Naive thymus-derived CD4-positive, alpha-beta T cell (primary cell): ENCODE measurements around the gene LZTS2. TPM values are rescaled to one million over a fixed set of nuclear protein-coding genes. Genes with fewer than 3 reads are reported as not detected.

Source experiments
- microRNA-seq: library from miRNA; unstranded; fragments of <30 nt; microRNA quantifications from one replicate; pipeline ENCODE4 v1.2.0, GENCODE V29; 2022; ENCODE audit warnings: borderline microRNAs expressed
- polyA plus RNA-seq, 2 donors: library from polyadenylated mRNA; unstranded; fragments of 300-500 nt; fragmentation: Illumina TruSeq; gene quantifications; one replicate each; pipeline ENCODE4 v1.2.3, GENCODE V29; 2021
- total RNA-seq, 6 experiments: library from RNA in 5 of 6; stranded (reverse) in 5 of 6; gene quantifications; 1 replicate in 5 of 6; 2 replicates in 1 of 6; pipeline ENCODE4 v1.2.3 and lab custom pipeline; 2021 to 2026

The LZTS2 gene
- total and polyA plus RNA-seq, 7 experiments from 2014 or later, result 10.8 to 44.7 (median 25.5) TPM

Small RNA genes lying within 50 kb of the gene (microRNA-seq; reads per million reads assigned to microRNA genes)
- gene MIR608, result not detected

Other genes with a start within 250 kb of the LZTS2 start
- 10 to 100 TPM; 20.1 to 43.7 (median 38.8) TPM for gene SLF2, start 86.8 kb upstream of the LZTS2 start, total RNA-seq
- gene SLF2, start 86.8 kb upstream of the LZTS2 start, polyA plus RNA-seq, result 10 to 100 TPM; 10.9 to 11.5 TPM
- 1 to 10 TPM in 3 of 5 experiments, under 1 TPM in 2; 0.78 to 1.7 (median 1.2) TPM for gene SEMA4G, start 30.3 kb upstream of the LZTS2 start, total RNA-seq
- under 1 TPM; 0.24 to 0.52 TPM for gene SEMA4G, start 30.3 kb upstream of the LZTS2 start, polyA plus RNA-seq
- gene MRPL43, start 12.3 kb upstream of the LZTS2 start, total RNA-seq, result 10 to 100 TPM; 35.8 to 74.5 (median 46.5) TPM
- 100 to 1,000 TPM; 143 to 149 TPM for gene MRPL43, start 12.3 kb upstream of the LZTS2 start, polyA plus RNA-seq
- 10 to 100 TPM in 3 of 5 experiments, 1 to 10 TPM in 2; 5.8 to 17.3 (median 14.8) TPM for gene TWNK, start 12.3 kb upstream of the LZTS2 start, total RNA-seq
- 10 to 100 TPM; 10.0 to 18.9 TPM for gene TWNK, start 12.3 kb upstream of the LZTS2 start, polyA plus RNA-seq
- 1 to 10 TPM in 3 of 5 experiments, under 1 TPM in 2; 0.65 to 2.8 (median 1.8) TPM for gene PDZD7, start 31.3 kb downstream of the LZTS2 start, total RNA-seq
- gene PDZD7, start 31.3 kb downstream of the LZTS2 start, polyA plus RNA-seq, result 1 to 10 TPM in 1 of 2 donors, under 1 TPM in 1; 0.71 to 1.1 TPM
- 10 to 100 TPM; 33.7 to 90.4 (median 48.4) TPM for gene SFXN3, start 31.4 kb downstream of the LZTS2 start, total RNA-seq
- 10 to 100 TPM; 12.6 to 13.2 TPM for gene SFXN3, start 31.4 kb downstream of the LZTS2 start, polyA plus RNA-seq
- gene KAZALD1, start 62.2 kb downstream of the LZTS2 start, total RNA-seq, result 1 to 10 TPM in 1 of 5 experiments, under 1 TPM in 2, not detected in 2; 0.22 to 1.5 (median 0.29) TPM
- not detected for gene KAZALD1, start 62.2 kb downstream of the LZTS2 start, polyA plus RNA-seq
- gene TLX1, start 131.5 kb downstream of the LZTS2 start, total RNA-seq, result not detected
- gene TLX1, start 131.5 kb downstream of the LZTS2 start, polyA plus RNA-seq, result not detected
- gene LBX1, start 229.7 kb downstream of the LZTS2 start, total RNA-seq, result not detected
- not detected for gene LBX1, start 229.7 kb downstream of the LZTS2 start, polyA plus RNA-seq